ENCODE measurements around the gene RAB3GAP2. TPM values are rescaled to one million over a fixed set of nuclear protein-coding genes. Genes with fewer than 3 reads are reported as not detected.

Gene RAB3GAP2
- total RNA-seq = 10 to 100 TPM; 19.9 to 35.3 (median 27.3) TPM

- Histone ChIP-seq H3K9me3 (no peaks in the 10 kb centered on the region), H3K4me1 (peaks cover 0 to 37% (median 9%) of the 10 kb centered on the region in 3 donors), H3K36me3 (peaks cover 0 to 10% of the 10 kb centered on the region in 2 donors), H3K4me3 (peak within 1 kb of the TSS; percentile 60 to 85), H3K27me3 (no peaks in the 10 kb centered on the region), H3K27ac (peak within 1 kb of the TSS; percentile 37 to 89 (median 88))
- no peak for TF ChIP-seq CTCF (IDR thresholded peaks at IDR 0.05)
- peak; percentile 45 to 63 for TF ChIP-seq POLR2A (IDR thresholded peaks at IDR 0.05)
- no peak for TF ChIP-seq EP300 (IDR thresholded peaks at IDR 0.05)
- peak; percentile 74 for TF ChIP-seq POLR2AphosphoS5 (IDR thresholded peaks at IDR 0.05)
- 1 to 3% methylated on average over 23 to 25 of the region's 49 CpGs for WGBS, 2 donors (ENCODE audit: low coverage in 1 of 2)
- ATAC-seq = peak; percentile 98
Measured at GRCh38 chr1:220272047-220272840, at the start of gene RAB3GAP2. RAB3GAP2 (minus strand) TSS chr1:220272453; CDS start chr1:220272337, 116 bp downstream.

- TF ChIP-seq CTCF (IDR thresholded peaks at IDR 0.05) (no peak), POLR2A (IDR thresholded peaks at IDR 0.05) (no peak), POLR2AphosphoS5 (IDR thresholded peaks at IDR 0.05) (no peak), EP300 (IDR thresholded peaks at IDR 0.05) (no peak)
Measured at GRCh38 chr1:220321758-220322157, 49.5 kb upstream of the RAB3GAP2 start.

GRCh38 chr1:220320709-220321108 is 48.5 kb upstream of the RAB3GAP2 start:
- TF ChIP-seq CTCF (IDR thresholded peaks at IDR 0.05) (no peak), POLR2AphosphoS5 (IDR thresholded peaks at IDR 0.05) (no peak), POLR2A (IDR thresholded peaks at IDR 0.05) (no peak), EP300 (IDR thresholded peaks at IDR 0.05) (no peak)
- no peak for ATAC-seq
- Histone ChIP-seq H3K9me3 (no peaks in the 10 kb centered on the region), H3K4me1 (no peaks in the 10 kb centered on the region), H3K4me3 (no peak overlapping the region), H3K27ac (no peak overlapping the region), H3K27me3 (no peaks in the 10 kb centered on the region), H3K36me3 (no peaks in the 10 kb centered on the region)
- WGBS, 2 donors (ENCODE audit: low coverage in 1 of 2) = 80 to 100% methylated on average over 2 of the region's 2 CpGs

More at GRCh38 chr1:220321758-220322157, 49.5 kb upstream of the RAB3GAP2 start:
- Histone ChIP-seq H3K4me3 (no peak overlapping the region), H3K9me3 (no peaks in the 10 kb centered on the region), H3K27ac (no peak overlapping the region), H3K27me3 (no peaks in the 10 kb centered on the region), H3K4me1 (no peaks in the 10 kb centered on the region), H3K36me3 (no peaks in the 10 kb centered on the region)
- WGBS, 2 donors (ENCODE audit: low coverage in 1 of 2) = 79 to 85% methylated on average over 5 to 6 of the region's 6 CpGs
- no peak for ATAC-seq

- Histone ChIP-seq H3K27ac (no peak overlapping the region), H3K27me3 (no peaks in the 10 kb centered on the region), H3K4me3 (no peak overlapping the region), H3K4me1 (no peaks in the 10 kb centered on the region), H3K36me3 (no peaks in the 10 kb centered on the region), H3K9me3 (no peaks in the 10 kb centered on the region)
- TF ChIP-seq CTCF (IDR thresholded peaks at IDR 0.05) = no peak
- TF ChIP-seq POLR2A (IDR thresholded peaks at IDR 0.05) = no peak
- TF ChIP-seq EP300 (IDR thresholded peaks at IDR 0.05) = no peak
- no peak for TF ChIP-seq POLR2AphosphoS5 (IDR thresholded peaks at IDR 0.05)
- no peak for ATAC-seq
- WGBS, 2 donors (ENCODE audit: low coverage in 1 of 2) = 64 to 100% methylated on average over 1 of the region's 1 CpG
Measured at GRCh38 chr1:220318673-220319072, 46.4 kb upstream of the RAB3GAP2 start.

- 50% methylated on average over 2 of the region's 4 CpGs; no CpG with 5 or more reads in 1 of the 2 donors for WGBS, 2 donors (ENCODE audit: low coverage in 1 of 2)
- Histone ChIP-seq H3K4me3 (no peak overlapping the region), H3K9me3 (no peaks in the 10 kb centered on the region), H3K4me1 (no peaks in the 10 kb centered on the region), H3K27me3 (no peaks in the 10 kb centered on the region), H3K36me3 (no peaks in the 10 kb centered on the region), H3K27ac (no peak overlapping the region)
- TF ChIP-seq EP300 (IDR thresholded peaks at IDR 0.05) = no peak
- TF ChIP-seq CTCF (IDR thresholded peaks at IDR 0.05) = no peak
- no peak for TF ChIP-seq POLR2A (IDR thresholded peaks at IDR 0.05)
- no peak for TF ChIP-seq POLR2AphosphoS5 (IDR thresholded peaks at IDR 0.05)
- no peak for ATAC-seq
Measured at GRCh38 chr1:220317161-220317560, 44.9 kb upstream of the RAB3GAP2 start.

Data from gastroesophageal sphincter (tissue), 4 donors.